ENCODE data around the gene SLFN5.
A peak's percentile ranks its signal among the peaks of the same experiment; 100 is the strongest.
"Not testable (repeated sequence)": the region's sequence is repeated elsewhere in the genome, so short reads cannot be mapped to it uniquely, and the experiment has no call there.

The SLFN5 gene

DNA sequence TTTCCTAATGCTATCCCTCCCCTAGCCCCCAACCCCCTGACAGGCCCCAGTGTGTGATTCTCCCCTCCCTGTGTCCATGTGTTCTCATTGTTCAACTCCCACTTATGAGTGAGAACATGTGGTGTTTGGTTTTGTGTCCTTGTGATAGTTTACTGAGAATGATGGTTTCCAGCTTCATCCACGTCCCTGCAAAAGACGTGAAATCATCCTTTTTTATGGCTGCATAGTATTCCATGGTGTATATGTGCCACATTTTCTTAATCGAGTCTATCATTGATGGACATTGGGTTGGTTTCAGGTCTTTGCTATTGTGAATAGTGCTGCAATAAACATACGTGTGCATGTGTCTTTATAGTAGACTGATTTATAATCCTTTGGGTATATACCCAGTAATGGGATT lies 8.6 kb upstream of the SLFN5 start:
- not testable (repeated sequence) for H3K27me3 Mint-ChIP-seq; H3K4me3 Mint-ChIP-seq; DNase-seq; H3K27ac Mint-ChIP-seq; ATAC-seq; H3K9me3 Mint-ChIP-seq; H3K36me3 Mint-ChIP-seq (ENCODE audit: low read depth)
- peaks cover 75% of the 10 kb centered on the region for H3K4me1 Mint-ChIP-seq

DNA sequence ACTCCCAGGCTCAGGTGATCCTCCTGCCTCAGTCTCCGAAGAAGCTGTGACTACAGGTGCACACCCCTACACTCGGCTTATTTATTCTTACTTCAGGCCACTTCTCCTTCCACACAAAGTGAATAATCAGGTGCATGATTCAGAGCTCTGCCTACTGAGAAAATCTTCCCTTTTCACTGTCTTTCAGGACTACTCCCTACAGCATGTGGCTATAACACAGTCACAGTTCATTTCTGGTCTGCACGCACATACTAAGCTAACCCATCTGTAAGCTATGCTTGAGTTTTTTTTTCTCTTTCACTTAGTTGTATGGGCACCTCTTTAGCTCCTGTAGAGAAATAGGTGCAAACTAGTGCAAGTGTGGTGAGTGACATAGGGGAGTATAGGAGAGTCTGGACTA lies 7.6 kb upstream of the SLFN5 start:
- Mint-ChIP-seq H3K27me3 (no peaks in the 10 kb centered on the region), H3K4me3 (no peak overlapping the region), H3K36me3 (ENCODE audit: low read depth) (no peaks in the 10 kb centered on the region), H3K27ac (no peak overlapping the region), H3K4me1 (peaks cover 75% of the 10 kb centered on the region), H3K9me3 (no peaks in the 10 kb centered on the region)
- ATAC-seq, result peak; percentile 35
- DNase-seq, result no peak

DNA sequence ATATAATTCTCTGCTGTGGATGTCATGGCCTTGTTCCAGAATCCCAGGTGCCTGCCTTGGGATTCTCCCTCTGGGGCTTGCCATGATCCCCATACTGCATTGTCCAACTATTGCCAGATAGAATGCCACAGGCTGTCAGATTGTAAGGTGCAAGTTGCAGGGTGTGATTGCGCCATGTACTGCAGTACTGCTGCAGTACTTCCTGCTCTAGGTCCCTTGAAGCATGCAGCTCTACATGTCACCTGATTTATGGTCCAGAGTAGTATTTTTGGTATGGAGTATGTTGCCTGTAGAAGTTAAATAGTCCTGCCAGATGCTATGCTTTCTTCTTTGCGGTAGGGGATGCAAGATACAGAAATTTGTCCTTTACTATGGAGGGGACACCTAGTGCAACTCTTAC lies 7.0 kb upstream of the SLFN5 start:
- H3K4me3 Mint-ChIP-seq, result no peak overlapping the region
- H3K9me3 Mint-ChIP-seq, result no peaks in the 10 kb centered on the region
- H3K27ac Mint-ChIP-seq, result no peak overlapping the region
- H3K27me3 Mint-ChIP-seq, result no peaks in the 10 kb centered on the region
- H3K36me3 Mint-ChIP-seq (ENCODE audit: low read depth), result no peaks in the 10 kb centered on the region
- ATAC-seq, result no peak
- DNase-seq, result no peak
- peaks cover 74% of the 10 kb centered on the region for H3K4me1 Mint-ChIP-seq

DNA sequence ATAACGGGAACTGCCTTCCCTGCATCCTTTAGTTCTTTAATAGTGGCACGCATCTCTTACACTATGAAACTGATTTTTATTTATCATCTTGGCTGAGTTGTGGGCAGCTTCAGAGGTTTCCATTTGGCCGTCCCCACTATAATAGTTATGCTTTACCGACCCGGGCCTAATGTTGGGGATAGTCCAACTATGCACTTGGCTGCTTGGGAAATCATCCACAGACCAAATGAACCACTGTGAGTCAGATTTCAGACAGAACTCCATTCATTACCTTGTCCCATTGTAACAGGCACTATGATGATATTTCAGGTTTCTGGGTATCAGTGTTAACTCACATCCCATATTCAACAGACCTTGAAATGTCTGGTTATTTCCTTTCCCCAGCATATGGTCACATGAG lies 6.1 kb upstream of the SLFN5 start:
- Mint-ChIP-seq H3K4me3 (no peak overlapping the region), H3K4me1 (peaks cover 78% of the 10 kb centered on the region), H3K9me3 (no peaks in the 10 kb centered on the region), H3K27ac (no peak overlapping the region), H3K36me3 (ENCODE audit: low read depth) (no peaks in the 10 kb centered on the region), H3K27me3 (no peaks in the 10 kb centered on the region)
- ATAC-seq (no peak), DNase-seq (no peak)

DNA sequence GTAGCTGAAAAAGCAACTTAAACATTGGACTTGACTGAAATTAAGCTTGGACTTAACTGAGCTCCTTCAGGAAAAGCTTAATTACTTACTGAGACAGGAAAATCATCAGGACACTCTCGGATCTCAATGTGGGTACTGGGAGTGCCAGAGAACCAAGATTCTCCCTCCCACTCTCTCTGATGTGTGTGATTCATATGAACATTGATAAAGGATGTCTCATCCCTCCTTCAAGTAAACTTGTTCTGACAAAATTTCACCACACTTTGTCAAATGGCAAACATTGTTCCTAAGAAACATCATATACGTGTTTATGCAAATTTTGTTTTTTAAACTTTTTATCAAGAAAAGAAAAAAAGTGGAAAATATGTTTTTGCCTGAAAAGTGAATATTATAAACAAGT lies 4.1 kb upstream of the SLFN5 start:
- H3K27me3 Mint-ChIP-seq, result no peaks in the 10 kb centered on the region
- peaks cover 76% of the 10 kb centered on the region for H3K4me1 Mint-ChIP-seq
- no peak for DNase-seq
- peak; percentile 21 for ATAC-seq
- no peaks in the 10 kb centered on the region for H3K9me3 Mint-ChIP-seq
- H3K36me3 Mint-ChIP-seq (ENCODE audit: low read depth), result no peaks in the 10 kb centered on the region
- peak overlapping the region; percentile 46 for H3K27ac Mint-ChIP-seq
- peak overlapping the region; percentile 83 for H3K4me3 Mint-ChIP-seq

DNA sequence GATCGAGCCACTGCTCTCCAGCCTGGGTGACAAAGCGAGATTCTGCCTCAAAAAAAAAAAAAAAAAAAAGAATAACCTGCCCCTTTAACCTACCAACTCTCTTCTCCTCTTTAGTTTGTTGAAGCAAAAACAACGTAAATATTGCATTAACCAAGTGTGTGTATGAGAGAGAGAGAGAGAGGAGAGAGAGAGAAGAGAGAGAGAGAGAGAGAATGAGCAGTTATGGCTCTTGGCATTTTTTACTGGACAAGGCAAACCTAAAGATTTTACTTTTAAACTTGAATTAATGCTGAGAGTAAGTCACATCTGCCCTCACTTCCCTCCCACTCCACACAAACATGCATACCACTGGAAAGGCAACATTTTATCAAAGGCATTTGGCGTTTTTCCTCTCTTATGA lies 3.0 kb upstream of the SLFN5 start:
- H3K4me1 Mint-ChIP-seq, result peaks cover 78% of the 10 kb centered on the region
- H3K4me3 Mint-ChIP-seq, result peak overlapping the region; percentile 83
- H3K27ac Mint-ChIP-seq, result peak overlapping the region; percentile 13
- H3K36me3 Mint-ChIP-seq (ENCODE audit: low read depth), result peaks cover 7% of the 10 kb centered on the region
- no peak for ATAC-seq
- no peaks in the 10 kb centered on the region for H3K9me3 Mint-ChIP-seq
- H3K27me3 Mint-ChIP-seq, result no peaks in the 10 kb centered on the region
- no peak for DNase-seq

DNA sequence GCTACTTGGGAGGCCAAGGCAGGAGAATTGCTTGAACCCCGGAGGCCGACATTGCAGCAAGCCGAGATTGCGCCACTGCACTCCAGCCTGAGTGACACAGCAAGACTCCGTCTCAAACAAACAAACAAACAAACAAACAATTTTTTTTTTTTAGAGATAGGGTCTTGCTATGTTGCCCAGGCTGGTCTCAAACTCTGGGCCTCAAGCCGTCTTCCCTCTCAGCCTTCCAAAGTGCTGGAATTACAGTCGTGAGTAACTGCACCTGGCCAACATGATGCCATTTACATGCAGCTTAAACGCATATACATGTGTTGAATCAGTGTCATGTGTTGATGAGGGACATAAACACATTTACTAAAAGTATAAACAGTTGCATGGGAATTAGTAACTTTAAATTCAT lies 2.0 kb upstream of the SLFN5 start:
- Mint-ChIP-seq H3K36me3 (ENCODE audit: low read depth) (peaks cover 7% of the 10 kb centered on the region), H3K9me3 (no peaks in the 10 kb centered on the region), H3K4me1 (peaks cover 78% of the 10 kb centered on the region), H3K4me3 (peak overlapping the region; percentile 83), H3K27ac (no peak overlapping the region), H3K27me3 (no peaks in the 10 kb centered on the region)
- no peak for ATAC-seq
- DNase-seq, result no peak

DNA sequence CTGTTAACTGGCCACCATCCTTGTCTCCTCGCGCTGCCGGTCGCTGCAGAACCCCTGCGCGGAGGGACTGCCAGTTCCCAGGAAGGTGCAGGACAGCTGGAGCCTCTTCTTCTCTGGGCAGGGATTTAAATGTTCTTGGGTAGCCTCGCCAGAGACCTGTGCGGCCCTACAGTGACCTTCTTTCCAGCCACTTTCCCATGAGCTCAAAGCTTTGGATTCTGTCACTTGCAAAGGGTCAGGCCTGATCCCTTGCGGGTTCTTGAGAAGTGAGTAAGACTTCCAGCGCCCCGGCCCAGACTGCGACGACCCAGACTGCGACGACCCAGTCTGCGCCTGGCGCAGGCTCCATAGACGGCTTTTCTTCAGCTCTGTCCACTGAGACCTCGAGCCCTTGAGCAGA lies 1.4 kb upstream of the SLFN5 start:
- H3K4me3 Mint-ChIP-seq, result peak overlapping the region; percentile 83

DNA sequence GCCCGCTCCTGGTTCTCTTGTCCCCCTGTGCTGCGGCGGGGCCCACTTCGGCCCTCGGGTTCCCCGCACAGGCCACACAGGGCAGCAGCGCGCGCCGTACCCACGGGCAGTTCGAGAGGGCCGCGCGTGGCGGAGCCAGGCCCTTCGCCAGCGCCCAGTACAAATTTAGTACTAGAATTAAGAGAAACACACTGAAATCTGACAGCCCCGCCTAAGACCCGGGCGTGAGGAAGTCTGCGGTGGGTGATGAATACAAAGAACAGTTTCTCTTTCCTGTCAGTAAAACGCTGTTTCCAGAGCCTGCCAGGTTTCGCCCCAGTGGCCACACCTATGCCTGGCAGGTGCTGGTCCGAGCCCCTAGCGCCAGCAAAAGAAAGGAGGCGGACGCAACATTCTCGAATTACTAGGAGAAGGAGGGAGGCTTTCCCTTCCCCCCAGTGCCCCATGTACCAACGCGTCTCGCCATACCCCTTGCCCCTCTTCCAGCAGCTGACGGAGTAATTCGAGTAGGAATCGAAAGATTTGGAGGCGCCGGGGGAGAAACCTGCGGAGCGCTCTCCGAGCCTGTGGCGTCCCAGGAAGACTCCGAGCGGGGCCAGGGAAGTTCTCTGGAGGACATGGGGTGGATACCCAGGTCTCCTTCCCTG lies 591 bp upstream of the SLFN5 start:
- DNase-seq (peak; percentile 80), ATAC-seq (peak; percentile 50)
- Mint-ChIP-seq H3K9me3 (no peaks in the 10 kb centered on the region), H3K27ac (peak overlapping the region; percentile 94), H3K4me3 (peak overlapping the region; percentile 83), H3K4me1 (peaks cover 77% of the 10 kb centered on the region), H3K27me3 (no peaks in the 10 kb centered on the region), H3K36me3 (ENCODE audit: low read depth) (peaks cover 11% of the 10 kb centered on the region)

More for the DNA sequence above, 1.4 kb upstream of the SLFN5 start:
- peak; percentile 41 for DNase-seq
- peak overlapping the region; percentile 94 for H3K27ac Mint-ChIP-seq
- peaks cover 7% of the 10 kb centered on the region for H3K36me3 Mint-ChIP-seq (ENCODE audit: low read depth)
- H3K27me3 Mint-ChIP-seq, result no peaks in the 10 kb centered on the region
- peaks cover 78% of the 10 kb centered on the region for H3K4me1 Mint-ChIP-seq
- no peaks in the 10 kb centered on the region for H3K9me3 Mint-ChIP-seq
- ATAC-seq, result no peak

DNA sequence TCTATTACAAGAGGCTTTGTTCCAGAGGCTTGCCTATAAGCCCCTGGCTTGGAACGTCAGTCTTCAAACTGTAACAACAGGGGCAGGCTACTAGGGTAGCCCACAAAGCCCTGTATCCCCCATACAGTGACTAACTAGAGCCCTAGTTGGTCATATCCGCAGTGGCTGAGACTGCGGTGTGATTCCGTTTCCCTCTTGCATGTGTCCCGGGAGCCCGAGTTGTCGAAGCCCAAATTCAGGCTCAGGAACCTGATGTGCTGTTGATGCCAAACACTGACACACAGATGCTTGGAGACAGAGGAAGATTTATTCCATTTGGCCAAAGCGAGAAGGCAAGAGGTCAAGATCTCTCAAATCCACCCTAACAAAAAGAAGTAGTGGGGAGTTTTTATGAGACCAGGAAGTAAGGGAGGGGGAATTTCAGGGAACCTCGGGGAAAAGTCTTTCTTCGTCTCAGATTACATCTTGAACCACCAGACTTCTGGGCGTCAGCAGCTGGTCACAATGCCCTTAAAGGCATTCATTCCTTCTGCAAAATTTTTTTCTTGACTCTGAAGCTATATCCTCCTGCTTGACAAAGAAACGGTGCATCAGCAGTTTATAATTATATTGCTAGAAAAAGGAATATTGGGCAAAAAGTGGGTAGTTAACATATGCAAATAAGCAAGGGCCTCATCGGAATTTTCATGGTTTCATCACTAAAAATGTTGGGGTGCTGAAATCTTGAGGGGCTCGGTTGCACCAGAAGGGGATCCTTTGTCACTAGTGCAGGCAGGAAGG lies 879 bp downstream of the SLFN5 start:
- H3K9me3 Mint-ChIP-seq, result no peaks in the 10 kb centered on the region
- ATAC-seq, result peak; percentile 48
- peaks cover 17% of the 10 kb centered on the region for H3K36me3 Mint-ChIP-seq (ENCODE audit: low read depth)

DNA sequence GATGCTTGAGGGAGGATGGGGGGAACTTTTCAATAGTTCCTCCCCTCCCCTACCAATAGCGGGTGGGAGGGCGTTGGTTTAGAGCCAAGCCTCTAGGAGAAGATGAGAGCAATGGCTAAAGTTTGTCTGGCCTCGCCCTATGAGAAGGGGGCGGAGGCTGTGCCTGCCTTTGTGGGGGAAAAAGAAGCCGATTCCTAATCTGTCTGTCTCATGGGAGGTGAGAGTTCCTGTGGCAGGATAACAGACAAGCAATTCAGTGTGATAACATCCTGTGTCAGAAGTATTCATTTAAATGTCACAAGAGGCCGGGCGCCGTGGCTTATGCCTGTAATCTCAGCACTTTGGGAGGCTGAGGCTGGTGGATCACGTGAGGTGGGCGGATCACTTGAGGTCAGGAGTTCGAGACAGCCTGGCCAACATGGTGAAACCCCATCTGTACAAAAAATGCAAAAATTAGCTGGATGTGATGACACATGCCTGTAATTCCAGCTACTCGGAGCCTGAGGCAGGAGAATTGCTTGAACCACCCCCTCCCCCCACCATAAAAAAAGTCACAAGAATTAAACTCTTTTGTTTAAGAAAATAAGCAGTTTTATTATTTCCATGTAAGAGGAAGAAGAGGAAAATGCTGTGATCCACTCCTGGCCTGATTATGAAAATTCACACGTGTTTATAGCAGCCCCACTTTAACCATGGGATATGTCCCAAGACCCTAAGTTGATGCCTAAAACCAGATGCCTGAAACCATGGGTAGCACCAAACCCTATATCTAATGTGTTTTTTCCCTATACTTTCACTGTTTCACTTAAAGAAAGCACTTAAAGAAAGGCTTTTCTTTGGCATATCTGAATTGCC lies 1.7 kb downstream of the SLFN5 start:
- H3K4me1 Mint-ChIP-seq, result peaks cover 74% of the 10 kb centered on the region
- DNase-seq (peak; percentile 91), ATAC-seq (peak; percentile 70)
- H3K9me3 Mint-ChIP-seq, result no peaks in the 10 kb centered on the region
- H3K36me3 Mint-ChIP-seq (ENCODE audit: low read depth), result peaks cover 20% of the 10 kb centered on the region
- H3K4me3 Mint-ChIP-seq, result peak overlapping the region; percentile 83
- H3K27ac Mint-ChIP-seq, result peak overlapping the region; percentile 94
- H3K27me3 Mint-ChIP-seq, result no peaks in the 10 kb centered on the region

More for the DNA sequence above, 879 bp downstream of the SLFN5 start:
- H3K4me3 Mint-ChIP-seq, result peak overlapping the region; percentile 83
- no peaks in the 10 kb centered on the region for H3K27me3 Mint-ChIP-seq
- peak overlapping the region; percentile 94 for H3K27ac Mint-ChIP-seq
- peaks cover 75% of the 10 kb centered on the region for H3K4me1 Mint-ChIP-seq
- DNase-seq, result peak; percentile 62

DNA sequence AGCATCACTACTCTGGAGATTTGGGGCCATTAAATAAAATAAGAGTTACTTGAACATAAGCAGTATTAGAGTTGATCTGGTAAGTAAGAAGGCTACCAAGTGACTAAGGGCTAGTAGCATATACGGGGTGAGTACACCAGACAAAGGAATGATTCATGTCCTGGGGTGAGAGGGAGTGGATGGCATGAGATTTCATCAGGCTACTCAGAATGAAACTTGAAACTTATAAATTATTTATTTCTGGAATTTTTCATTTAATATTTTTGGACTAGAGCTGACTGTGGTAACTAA lies 2.3 kb downstream of the SLFN5 start:
- Mint-ChIP-seq H3K27ac (peak overlapping the region; percentile 94), H3K36me3 (ENCODE audit: low read depth) (peaks cover 26% of the 10 kb centered on the region)
- DNase-seq, result no peak

DNA sequence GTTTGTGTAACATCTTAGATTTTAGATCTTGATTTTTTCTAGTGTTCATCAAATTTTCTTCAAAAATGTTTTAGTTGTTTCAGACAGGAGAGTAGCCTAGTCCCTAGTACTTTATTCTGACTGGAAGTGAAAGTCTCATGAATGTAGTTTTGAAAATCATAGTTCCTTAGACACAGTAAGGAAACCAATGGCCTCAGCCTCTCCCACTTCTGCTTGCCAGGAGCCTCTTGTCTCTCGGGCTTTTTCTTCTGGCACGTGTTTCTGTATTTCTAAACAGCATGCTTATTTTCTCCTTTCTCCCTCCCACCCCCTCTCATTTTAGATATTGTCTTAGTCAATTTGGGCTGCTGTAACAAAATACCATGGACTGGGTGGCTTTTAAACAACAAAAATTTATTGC lies 9.8 kb downstream of the SLFN5 start:
- no peaks in the 10 kb centered on the region for H3K9me3 Mint-ChIP-seq
- H3K4me1 Mint-ChIP-seq, result peaks cover 80% of the 10 kb centered on the region
- no peak overlapping the region for H3K4me3 Mint-ChIP-seq
- no peaks in the 10 kb centered on the region for H3K27me3 Mint-ChIP-seq
- DNase-seq (no peak), ATAC-seq (no peak)
- H3K36me3 Mint-ChIP-seq (ENCODE audit: low read depth), result peaks cover 26% of the 10 kb centered on the region
- H3K27ac Mint-ChIP-seq, result peak overlapping the region; percentile 65

More for the DNA sequence above, 2.3 kb downstream of the SLFN5 start:
- Mint-ChIP-seq H3K27me3 (no peaks in the 10 kb centered on the region), H3K9me3 (no peaks in the 10 kb centered on the region), H3K4me1 (peaks cover 75% of the 10 kb centered on the region), H3K4me3 (peak overlapping the region; percentile 83)
- peak; percentile 51 for ATAC-seq

DNA sequence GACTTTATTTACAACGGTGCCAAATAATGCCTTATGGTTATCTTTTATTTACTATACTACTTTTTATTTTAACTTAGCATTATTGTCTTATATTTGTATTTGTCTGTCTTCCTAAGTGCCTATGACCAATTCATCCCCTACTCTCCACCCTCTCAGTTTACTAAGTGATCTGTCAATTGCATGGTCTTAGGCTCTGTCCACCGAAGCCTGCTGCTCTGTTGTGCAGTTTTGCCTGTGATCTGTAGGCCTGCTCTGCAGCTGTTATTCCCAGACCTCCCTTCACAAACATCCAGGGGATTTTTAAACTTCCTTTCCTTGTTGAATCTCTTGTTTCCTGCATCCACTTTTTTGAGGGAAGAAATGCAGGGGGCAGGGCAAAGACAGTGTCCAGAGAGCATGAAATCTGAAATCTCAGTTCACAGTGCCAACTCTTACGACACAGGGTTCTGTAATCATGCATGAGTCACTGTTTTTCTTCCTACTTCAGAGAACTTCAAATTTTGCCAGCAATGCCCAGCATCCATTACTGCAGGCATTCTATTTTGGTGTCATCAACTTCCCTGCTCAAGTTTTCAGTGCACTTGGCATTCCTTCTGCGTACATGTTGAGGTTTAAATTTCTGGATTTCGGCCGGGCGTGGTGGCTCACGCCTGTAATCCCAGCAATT lies 11.4 kb downstream of the SLFN5 start:
- H3K4me3 Mint-ChIP-seq, result no peak overlapping the region
- H3K36me3 Mint-ChIP-seq (ENCODE audit: low read depth), result peaks cover 36% of the 10 kb centered on the region
- ATAC-seq (no peak), DNase-seq (no peak)
- no peaks in the 10 kb centered on the region for H3K9me3 Mint-ChIP-seq
- peak overlapping the region; percentile 6 for H3K27ac Mint-ChIP-seq
- H3K27me3 Mint-ChIP-seq, result no peaks in the 10 kb centered on the region
- peaks cover 84% of the 10 kb centered on the region for H3K4me1 Mint-ChIP-seq
